GM12878 (cell line): ENCODE results near the gene ASTL. TPM values are rescaled to one million over a fixed set of nuclear protein-coding genes. Genes with fewer than 3 reads are reported as not detected.

Experiments
- ATAC-seq: fragments of 200-7000 bp; cut with Tn5 transposase; 3 replicates; pipeline ENCODE4 v1.9.1; 2020; ENCODE audit warnings: mild to moderate bottlenecking, moderate library complexity
- BruUV-seq: library from RNA; stranded (reverse); fragments of 400-500 nt; replicated peaks from 2 replicates; lab custom pipeline; 2021; lab: Mats Ljungman, UMichigan
- CTCF ChIA-PET: fragments of 300-600 bp; sonication (Branson Sonifier 250); formaldehyde crosslinking; extraction: SDS; loops from one replicate; lab custom pipeline; 2021; ENCODE audit warnings: inconsistent platforms; lab: Yijun Ruan, JAX
- POLR2A ChIA-PET: fragments of 350-600 bp; formaldehyde crosslinking; extraction: SDS; loops from one replicate; lab custom pipeline; 2021; ENCODE audit warnings: inconsistent platforms; lab: Charles Lee
- RAD21 ChIA-PET: fragments of 300-600 bp; sonication (Branson Sonifier 250); formaldehyde crosslinking; loops from one replicate; lab custom pipeline; 2023; ENCODE audit warnings: antibody characterized with exemption; ENCODE audit not compliant: unreplicated experiment; lab: Charles Lee
- SMC1A ChIA-PET: fragments of 300-600 bp; sonication (Branson Sonifier 250); formaldehyde crosslinking; loops from one replicate; lab custom pipeline; 2023; ENCODE audit not compliant: unreplicated experiment, uncharacterized antibody; lab: Charles Lee
- DNase-seq: peaks from one replicate; pipeline ENCODE4 v3.0.0-alpha.2; 2011; ENCODE audit warnings: low read depth, low spot score
- FAIRE-seq: peaks from 3 replicates; lab custom pipeline; 2011; peaks lifted over from hg19 to GRCh38; lab: Jason Lieb, UNC
- H2AFZ ChIP-seq: 2 replicates; pipeline ENCODE4 v1.6.0; 2011; ENCODE audit warnings: low read depth, low read length, control low read depth; ENCODE audit not compliant: control insufficient read depth
- H3K27ac ChIP-seq: 2 replicates; pipeline ENCODE4 v1.5.1; 2011; ENCODE audit warnings: control low read depth; ENCODE audit not compliant: control insufficient read depth, insufficient read depth
- H3K27me3 ChIP-seq, 2 experiments: replicated peaks in 1 of 2; 2 replicates each; pipeline versions ENCODE4 v1.6.0 to v1.6.1; 2011; ENCODE audit warnings: low read length in 1 of 2; ENCODE audit not compliant: control insufficient read depth in 2 of 2, insufficient read depth in 2 of 2
- H3K36me3 ChIP-seq, 2 experiments: 2 replicates each; pipeline ENCODE4 v1.5.1; 2011; ENCODE audit warnings: low read length in 1 of 2; ENCODE audit not compliant: control insufficient read depth in 2 of 2, insufficient read depth in 2 of 2
- H3K4me1 ChIP-seq: 2 replicates; pipeline ENCODE4 v1.6.1; 2011; ENCODE audit warnings: mild to moderate bottlenecking, low read length, moderate library complexity, mixed read lengths; ENCODE audit not compliant: control insufficient read depth, insufficient read depth
- H3K4me2 ChIP-seq: 2 replicates; pipeline ENCODE4 v1.6.0; 2011; ENCODE audit warnings: control low read depth; ENCODE audit not compliant: control insufficient read depth, insufficient read depth
- H3K4me3 ChIP-seq: fragments of 200-600 bp; sonication (generic); 2 replicates; pipeline ENCODE4 v1.5.1; 2016
- H3K79me2 ChIP-seq: 2 replicates; pipeline ENCODE4 v1.6.0; 2011; ENCODE audit warnings: low read length; ENCODE audit not compliant: control insufficient read depth, insufficient read depth
- H3K9ac ChIP-seq: 2 replicates; pipeline ENCODE4 v1.8.0; 2011; ENCODE audit warnings: low read length, control low read depth, mixed read lengths; ENCODE audit not compliant: control insufficient read depth, insufficient read depth
- H3K9me3 ChIP-seq: replicated peaks from 3 replicates; pipeline ENCODE4 v1.5.1; 2011; ENCODE audit warnings: mild to moderate bottlenecking, low read length; ENCODE audit not compliant: control insufficient read depth, insufficient read depth
- H4K20me1 ChIP-seq: 2 replicates; pipeline ENCODE4 v1.6.0; 2011; ENCODE audit not compliant: control insufficient read depth, insufficient read depth
- ATF3 ChIP-seq: IDR thresholded peaks from 2 replicates; pipeline ENCODE4 v1.6.1; 2011; ENCODE audit warnings: low read depth, mild to moderate bottlenecking, low read length, moderate library complexity, borderline replicate concordance; ENCODE audit errors: extremely low read depth
- CHD1 ChIP-seq: IDR thresholded peaks from 2 replicates; pipeline ENCODE4 v1.6.1; 2012; ENCODE audit warnings: low read depth, low read length, improper control_type of control experiment
- KDM1A ChIP-seq: fragments of 200-600 bp; sonication (generic); IDR thresholded peaks from 2 replicates; pipeline ENCODE4 v1.6.1; 2016; ENCODE audit warnings: borderline replicate concordance
- POU2F2 ChIP-seq: IDR thresholded peaks from 3 replicates; pipeline ENCODE4 v1.6.1; 2011; ENCODE audit warnings: low read depth, mild to moderate bottlenecking, low read length, borderline replicate concordance
- SMARCA5 ChIP-seq: fragments of 450-650 bp; IDR thresholded peaks from 2 replicates; pipeline ENCODE4 v1.6.1; 2017; ENCODE audit warnings: mild to moderate bottlenecking
- SRF ChIP-seq, 2 experiments: IDR thresholded peaks; 2 replicates each; pipeline ENCODE4 v1.6.1; 2011; ENCODE audit warnings: low read depth in 2 of 2, low read length in 2 of 2, mild to moderate bottlenecking in 1 of 2, moderate library complexity in 1 of 2
- TCF12 ChIP-seq: IDR thresholded peaks from 2 replicates; pipeline ENCODE4 v1.6.1; 2011; ENCODE audit warnings: low read depth, mild to moderate bottlenecking, low read length
- ZSCAN29 ChIP-seq: fragments of 450-650 bp; IDR thresholded peaks from 2 replicates; pipeline ENCODE4 v1.6.1; 2017; ENCODE audit warnings: mild to moderate bottlenecking, moderate library complexity
- WGBS: methylation state at CpG from one replicate; pipeline ENCODE4 v1.1.6; 2016; ENCODE audit warnings: low lambda C conversion rate; ENCODE audit not compliant: insufficient replicate concordance, insufficient coverage; ENCODE audit errors: missing lambda C conversion rate; 5-methylcytosine and 5-hydroxymethylcytosine counted together
- in situ Hi-C: fragments of 300-500 bp; cut with MboI; formaldehyde crosslinking; loops from 9 replicates; pipeline ENCODE4 v1.14.3; 2018; ENCODE audit warnings: mixed read lengths
- intact Hi-C: fragments of 100-400 bp; cut with micrococcal nuclease; formaldehyde crosslinking; loops from one replicate; pipeline ENCODE4 v1.14.2; 2022; ENCODE audit not compliant: unreplicated experiment
- polyA plus RNA-seq, 11 experiments: library from polyadenylated mRNA; depleted of rRNA in 4 of 11; unstranded in 6 of 11; stranded (reverse) in 5 of 11; fragments of >200 nt; fragmentation: Nextera tagmentation in 4 of 11; fragmentation: Illumina TruSeq in 1 of 11; extraction: Ambion mirVana in 4 of 11; extraction: Trizol in 1 of 11; gene quantifications; 1 replicate in 1 of 11; 2 replicates in 10 of 11; pipeline versions ENCODE4 v1.2.1 to v1.2.3, GENCODE V29; 2011 to 2016; ENCODE audit warnings: inconsistent platforms in 2 of 11, missing spikeins in 2 of 11, low read depth in 1 of 11
- total RNA-seq, 4 experiments: library from RNA; depleted of rRNA in 3 of 4; stranded (reverse); fragments of >200 nt in 3 of 4; fragmentation: Illumina TruSeq in 1 of 4; extraction: Trizol in 1 of 4; gene quantifications; 2 replicates each; pipeline versions ENCODE4 v1.2.1 to v1.2.3, GENCODE V29; 2013 to 2021

The ASTL gene
- total and polyA plus RNA-seq, 10 of the 15 experiments (the other 5 are each of a cell fraction or from before 2014, with no cell fraction given): 0.18 to 1.0 (median 0.38) TPM; not detected in 4

GRCh38 chr2:96153291-96153713, 15.0 kb upstream of the ASTL start:
- BruUV-seq: no TSS peak
- WGBS: 75% methylated on average over 7 of the region's 7 CpGs

More at GRCh38 chr2:96153291-96153713, 15.0 kb upstream of the ASTL start:
- Histone ChIP-seq H3K9ac (no peak overlapping the region), H3K4me2 (no peak overlapping the region), H2AFZ (no peak overlapping the region), H3K4me3 (no peak overlapping the region), H3K4me1 (peaks cover 36% of the 10 kb centered on the region), H4K20me1 (no peaks in the 10 kb centered on the region), H3K36me3 (no peaks in the 10 kb centered on the region), H3K27ac (no peak overlapping the region), H3K79me2 (no peaks in the 10 kb centered on the region), H3K27me3 (no peaks in the 10 kb centered on the region), H3K9me3 (no peaks in the 10 kb centered on the region)
- in situ Hi-C loops: no loop called here
- SMC1A ChIA-PET: no interaction called here
- CTCF ChIA-PET: interaction anchor here (2.7 kb wide), 1 partner anchor 21 kb away, joined by 13 read pairs; no protein-coding TSS in a partner anchor
- DNase-seq: no peak
- intact Hi-C loops: no loop called here
- no peak for TF ChIP-seq POU2F2
- TF ChIP-seq SMARCA5: no peak
- TF ChIP-seq ATF3: no peak
- TF ChIP-seq KDM1A: no peak
- TF ChIP-seq CHD1: no peak
- no peak for TF ChIP-seq TCF12
- TF ChIP-seq ZSCAN29: no peak
- no peak for TF ChIP-seq SRF (IDR thresholded peaks at IDR 0.05; ENCODE audit: low read depth in 2 of 2, low read length in 2 of 2)
- no peak for FAIRE-seq
- RAD21 ChIA-PET: interaction anchor here (0.8 to 2.0 kb wide), 3 partner anchors 10 to 21 kb away, joined by 3 to 6 read pairs (median 3); no protein-coding TSS in a partner anchor
- POLR2A ChIA-PET: no interaction called here
- ATAC-seq: no peak
